ENCODE data around the gene DEGS2.

- no peak for TF ChIP-seq EZH2phosphoT487 (IDR thresholded peaks at IDR 0.05; ENCODE audit: unreplicated experiment)
- peak; percentile 82 to 95 for TF ChIP-seq CTCF (conservative IDR thresholded peaks at IDR 0.05; ENCODE audit: low read depth in 2 of 2)
- no peak for TF ChIP-seq POLR2AphosphoS5 (IDR thresholded peaks at IDR 0.05; ENCODE audit: low read depth)
- no peak for TF ChIP-seq JUNB (IDR thresholded peaks at IDR 0.05; ENCODE audit: unreplicated experiment)
- no peak for TF ChIP-seq EZH2 (IDR thresholded peaks at IDR 0.05; ENCODE audit: low read depth, unreplicated experiment)
- no peak for TF ChIP-seq NANOG (IDR thresholded peaks at IDR 0.05; ENCODE audit: borderline replicate concordance)
- TF ChIP-seq REST (IDR thresholded peaks at IDR 0.05; ENCODE audit: unreplicated experiment): no peak
- TF ChIP-seq ZNF114 (CRISPR knock-in tag; IDR thresholded peaks at IDR 0.05): no peak
- TF ChIP-seq ZNF462 (CRISPR knock-in tag; IDR thresholded peaks at IDR 0.05): no peak
- TF ChIP-seq ETS1 (IDR thresholded peaks at IDR 0.05): no peak
These were observed 51.2 kb downstream of the DEGS2 start for GRCh38 chr14:100108042-100108825.
